ENCODE measurements around the gene AFMID.

AFMID gene

GRCh38 chr17:78144736-78145641 is 42.2 kb upstream of the AFMID start:
- H3K4me3 ChIP-seq (ENCODE audit: low read length) = no peak overlapping the region
- H3K27me3 ChIP-seq (ENCODE audit: control insufficient read depth, insufficient read depth, low read length) = no peaks in the 10 kb centered on the region
- H3K36me3 ChIP-seq (ENCODE audit: control insufficient read depth, insufficient read depth, low read length) = no peaks in the 10 kb centered on the region
- H3K9ac ChIP-seq (ENCODE audit: low read length) = no peak overlapping the region
- no peak overlapping the region for H3K27ac ChIP-seq (ENCODE audit: low read depth, low read length)
- H3K4me1 ChIP-seq (ENCODE audit: control insufficient read depth, insufficient read depth, low read length) = no peaks in the 10 kb centered on the region

- H3K4me1 ChIP-seq (ENCODE audit: control insufficient read depth, insufficient read depth, low read length) = no peaks in the 10 kb centered on the region
- no peak overlapping the region for H3K27ac ChIP-seq (ENCODE audit: low read depth, low read length)
- no peaks in the 10 kb centered on the region for H3K27me3 ChIP-seq (ENCODE audit: control insufficient read depth, insufficient read depth, low read length)
Measured at GRCh38 chr17:78146471-78146869, 40.7 kb upstream of the AFMID start.

GRCh38 chr17:78146881-78147280 is 40.3 kb upstream of the AFMID start:
- Histone ChIP-seq H3K27ac (ENCODE audit: low read depth, low read length) (no peak overlapping the region), H3K27me3 (ENCODE audit: control insufficient read depth, insufficient read depth, low read length) (no peaks in the 10 kb centered on the region), H3K4me1 (ENCODE audit: control insufficient read depth, insufficient read depth, low read length) (no peaks in the 10 kb centered on the region), H3K36me3 (ENCODE audit: control insufficient read depth, insufficient read depth, low read length) (no peaks in the 10 kb centered on the region), H3K9ac (ENCODE audit: low read length) (no peak overlapping the region), H3K4me3 (ENCODE audit: low read length) (no peak overlapping the region)

More at GRCh38 chr17:78146471-78146869, 40.7 kb upstream of the AFMID start:
- no peaks in the 10 kb centered on the region for H3K36me3 ChIP-seq (ENCODE audit: control insufficient read depth, insufficient read depth, low read length)
- H3K4me3 ChIP-seq (ENCODE audit: low read length) = no peak overlapping the region
- no peak overlapping the region for H3K9ac ChIP-seq (ENCODE audit: low read length)

DNA sequence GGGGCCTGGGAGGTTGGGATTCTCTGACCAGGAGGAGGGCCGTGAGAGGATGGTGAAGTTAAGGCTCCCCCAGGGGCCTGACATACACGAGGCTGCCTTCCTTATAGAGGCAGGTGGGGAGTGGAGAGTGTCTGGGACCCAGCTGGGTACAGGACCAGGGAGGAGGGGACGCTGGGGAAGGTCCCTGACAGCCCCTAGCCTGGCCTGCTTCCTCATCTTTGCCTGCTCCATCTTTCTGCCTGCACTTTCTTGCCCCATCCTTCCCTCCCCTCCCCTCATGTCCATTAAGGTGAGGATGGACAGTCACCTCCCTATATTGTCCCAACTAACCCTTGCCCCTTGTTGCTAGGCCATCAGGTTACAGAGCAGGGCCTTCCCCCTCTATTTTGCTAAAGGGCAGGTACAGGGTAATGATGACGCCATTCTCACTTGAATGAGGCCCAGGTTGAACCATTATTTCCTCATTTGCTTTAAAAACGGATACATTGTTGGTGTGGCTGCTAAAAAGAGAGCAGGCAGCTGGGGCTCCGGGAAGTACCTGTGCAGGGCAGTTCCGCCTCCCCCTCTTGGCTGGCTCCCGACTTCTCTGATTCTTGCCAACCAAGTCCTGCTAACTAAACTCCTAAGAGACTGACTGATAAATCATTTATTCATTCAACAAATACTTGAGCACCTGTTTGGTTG is 39.7 kb upstream of the AFMID start:
- no peak overlapping the region for H3K4me3 ChIP-seq (ENCODE audit: low read length)
- H3K9ac ChIP-seq (ENCODE audit: low read length) = no peak overlapping the region
- no peaks in the 10 kb centered on the region for H3K4me1 ChIP-seq (ENCODE audit: control insufficient read depth, insufficient read depth, low read length)
- H3K36me3 ChIP-seq (ENCODE audit: control insufficient read depth, insufficient read depth, low read length) = no peaks in the 10 kb centered on the region
- H3K27me3 ChIP-seq (ENCODE audit: control insufficient read depth, insufficient read depth, low read length) = no peaks in the 10 kb centered on the region
- H3K27ac ChIP-seq (ENCODE audit: low read depth, low read length) = no peak overlapping the region

DNA sequence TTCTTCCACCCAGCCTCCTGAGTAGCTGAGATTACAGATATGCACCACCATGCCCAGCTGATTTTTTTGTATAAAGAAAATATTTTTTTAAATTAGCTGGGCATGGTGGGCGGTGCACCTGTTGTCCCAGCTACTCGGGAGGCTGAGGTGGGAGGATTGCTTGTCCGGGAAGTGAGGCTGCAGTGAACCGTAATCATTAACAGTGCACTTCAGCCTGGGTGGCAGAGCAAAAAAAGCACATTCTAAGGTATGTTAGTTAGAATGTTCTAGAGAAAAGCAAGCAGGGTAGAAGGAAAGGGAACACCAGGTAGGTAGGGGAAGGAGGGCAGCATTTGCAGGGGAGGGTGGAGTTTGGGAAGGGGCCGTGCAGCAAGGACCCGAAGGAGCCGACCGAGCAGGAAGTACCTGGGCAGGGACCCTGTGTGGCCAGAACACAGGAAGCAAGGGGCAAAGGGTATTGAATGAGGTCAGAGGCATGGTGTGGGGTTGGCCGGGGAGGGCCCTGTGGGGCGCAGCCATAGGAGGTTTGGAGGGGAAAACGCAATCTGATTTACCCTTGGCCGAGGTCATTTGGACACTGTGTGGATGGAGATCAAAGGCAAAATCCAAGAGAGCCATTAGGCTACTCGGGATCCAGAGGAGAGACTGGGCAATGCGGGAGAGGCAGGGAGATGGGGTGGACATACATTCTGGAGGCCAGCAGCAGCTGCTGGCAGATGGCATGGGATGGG is 38.7 kb upstream of the AFMID start:
- no peaks in the 10 kb centered on the region for H3K36me3 ChIP-seq (ENCODE audit: control insufficient read depth, insufficient read depth, low read length)
- no peak overlapping the region for H3K4me3 ChIP-seq (ENCODE audit: low read length)
- no peak overlapping the region for H3K27ac ChIP-seq (ENCODE audit: low read depth, low read length)
- H3K4me1 ChIP-seq (ENCODE audit: control insufficient read depth, insufficient read depth, low read length) = no peaks in the 10 kb centered on the region
- no peak overlapping the region for H3K9ac ChIP-seq (ENCODE audit: low read length)
- H3K27me3 ChIP-seq (ENCODE audit: control insufficient read depth, insufficient read depth, low read length) = no peaks in the 10 kb centered on the region

DNA sequence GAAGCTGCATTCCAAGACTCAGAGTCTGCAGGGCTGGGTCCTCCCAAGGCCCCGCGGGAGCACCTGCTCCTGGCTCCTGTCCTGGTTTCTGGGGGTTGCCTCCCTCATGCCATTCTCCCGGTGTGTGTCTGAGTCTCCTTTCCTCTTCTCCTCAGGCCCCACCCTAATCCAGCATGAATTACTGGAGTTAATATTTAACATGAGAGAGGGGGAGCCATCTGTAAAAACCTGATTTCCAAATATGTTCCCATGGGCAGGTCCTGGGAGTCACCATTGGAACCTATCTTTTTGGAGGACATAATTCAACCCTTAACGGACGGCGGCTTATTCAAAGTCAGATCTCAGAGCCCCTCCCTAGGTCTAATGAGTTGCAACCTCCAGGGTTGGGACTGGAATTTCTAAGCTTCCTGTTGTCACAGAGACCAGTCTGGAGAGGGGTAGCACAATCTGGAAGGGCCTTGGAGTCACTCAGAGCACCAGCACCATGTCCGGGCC is 35.6 kb upstream of the AFMID start:
- no peaks in the 10 kb centered on the region for H3K36me3 ChIP-seq (ENCODE audit: control insufficient read depth, insufficient read depth, low read length)
- H3K27me3 ChIP-seq (ENCODE audit: control insufficient read depth, insufficient read depth, low read length) = no peaks in the 10 kb centered on the region
- H3K4me1 ChIP-seq (ENCODE audit: control insufficient read depth, insufficient read depth, low read length) = no peaks in the 10 kb centered on the region
- H3K27ac ChIP-seq (ENCODE audit: low read depth, low read length) = no peak overlapping the region
- no peak overlapping the region for H3K4me3 ChIP-seq (ENCODE audit: low read length)
- no peak overlapping the region for H3K9ac ChIP-seq (ENCODE audit: low read length)

DNA sequence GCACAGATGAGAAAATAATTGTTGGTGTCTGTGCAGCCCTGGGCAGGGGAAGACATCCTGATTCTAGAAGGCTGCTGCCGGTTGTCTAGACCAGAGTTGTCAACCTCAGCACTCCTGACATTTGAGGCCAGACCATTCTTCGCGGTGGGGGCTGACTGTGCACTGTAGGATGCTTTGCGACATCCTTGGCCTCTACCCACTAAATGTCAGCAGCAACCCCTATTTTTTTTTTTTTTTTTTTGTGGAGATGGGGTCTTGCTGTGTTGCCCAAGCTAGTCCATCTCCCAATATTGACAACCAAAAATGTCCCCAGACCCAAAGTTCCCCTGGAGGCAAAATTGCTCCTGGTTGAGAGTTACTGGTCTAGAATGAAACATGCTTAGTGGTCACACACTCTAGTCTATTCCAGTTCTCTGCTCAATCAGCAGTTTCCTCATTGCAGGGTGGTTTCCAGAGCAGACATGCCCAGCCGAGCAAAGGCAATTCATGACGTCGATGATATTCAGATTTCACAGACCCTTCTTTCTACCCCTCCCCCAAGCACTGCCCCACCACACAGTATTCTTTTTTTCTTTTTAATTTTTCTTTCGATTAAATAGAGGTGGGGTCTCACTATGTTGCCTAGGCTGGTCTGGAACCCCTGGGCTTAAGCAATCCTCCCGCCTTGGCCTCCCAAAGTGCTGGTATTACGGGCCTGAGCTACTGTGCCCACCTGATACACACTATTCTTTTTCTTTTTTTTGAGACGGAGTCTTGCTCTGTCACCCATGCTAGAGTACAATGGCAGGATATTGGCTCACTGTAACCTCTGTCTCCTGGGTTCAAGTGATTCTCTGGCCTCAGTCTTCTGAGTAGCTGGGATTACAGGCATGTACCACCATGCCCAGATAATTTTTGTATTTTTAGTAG is 32.0 kb upstream of the AFMID start:
- Histone ChIP-seq H3K4me3 (ENCODE audit: low read length) (no peak overlapping the region), H3K27me3 (ENCODE audit: control insufficient read depth, insufficient read depth, low read length) (no peaks in the 10 kb centered on the region), H3K9ac (ENCODE audit: low read length) (no peak overlapping the region), H3K4me1 (ENCODE audit: control insufficient read depth, insufficient read depth, low read length) (no peaks in the 10 kb centered on the region), H3K36me3 (ENCODE audit: control insufficient read depth, insufficient read depth, low read length) (no peaks in the 10 kb centered on the region), H3K27ac (ENCODE audit: low read depth, low read length) (no peak overlapping the region)

DNA sequence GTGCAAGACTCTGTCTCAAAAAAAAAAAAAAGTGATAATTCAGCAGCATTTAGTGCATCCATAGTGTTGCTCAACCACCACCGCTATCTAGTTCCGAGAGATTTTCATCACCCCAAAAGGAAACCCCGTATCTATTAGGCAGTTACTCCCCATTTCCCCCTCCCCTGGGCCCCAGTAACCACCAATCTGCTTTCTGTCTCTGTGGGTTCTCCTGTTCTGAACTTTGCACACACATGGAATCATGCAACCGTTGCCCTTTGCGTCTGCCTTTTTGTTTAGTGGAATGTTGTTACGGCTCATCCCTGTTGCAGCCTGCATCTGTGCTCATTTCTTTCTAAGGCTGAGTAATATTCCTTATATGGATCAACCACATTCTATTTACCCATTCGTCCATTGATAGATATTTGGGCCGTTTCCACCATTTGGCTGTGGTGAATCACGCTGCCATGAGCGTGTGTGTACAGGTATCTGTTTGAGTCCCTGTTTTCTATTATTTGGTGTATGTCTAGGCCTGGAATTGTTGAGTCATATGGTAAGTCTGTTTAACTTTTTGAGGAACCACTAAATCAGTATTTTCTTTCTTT is 27.5 kb upstream of the AFMID start:
- Histone ChIP-seq H3K9ac (ENCODE audit: low read length) (no peak overlapping the region), H3K4me3 (ENCODE audit: low read length) (no peak overlapping the region), H3K4me1 (ENCODE audit: control insufficient read depth, insufficient read depth, low read length) (no peaks in the 10 kb centered on the region), H3K27ac (ENCODE audit: low read depth, low read length) (no peak overlapping the region), H3K36me3 (ENCODE audit: control insufficient read depth, insufficient read depth, low read length) (no peaks in the 10 kb centered on the region), H3K27me3 (ENCODE audit: control insufficient read depth, insufficient read depth, low read length) (no peaks in the 10 kb centered on the region)

DNA sequence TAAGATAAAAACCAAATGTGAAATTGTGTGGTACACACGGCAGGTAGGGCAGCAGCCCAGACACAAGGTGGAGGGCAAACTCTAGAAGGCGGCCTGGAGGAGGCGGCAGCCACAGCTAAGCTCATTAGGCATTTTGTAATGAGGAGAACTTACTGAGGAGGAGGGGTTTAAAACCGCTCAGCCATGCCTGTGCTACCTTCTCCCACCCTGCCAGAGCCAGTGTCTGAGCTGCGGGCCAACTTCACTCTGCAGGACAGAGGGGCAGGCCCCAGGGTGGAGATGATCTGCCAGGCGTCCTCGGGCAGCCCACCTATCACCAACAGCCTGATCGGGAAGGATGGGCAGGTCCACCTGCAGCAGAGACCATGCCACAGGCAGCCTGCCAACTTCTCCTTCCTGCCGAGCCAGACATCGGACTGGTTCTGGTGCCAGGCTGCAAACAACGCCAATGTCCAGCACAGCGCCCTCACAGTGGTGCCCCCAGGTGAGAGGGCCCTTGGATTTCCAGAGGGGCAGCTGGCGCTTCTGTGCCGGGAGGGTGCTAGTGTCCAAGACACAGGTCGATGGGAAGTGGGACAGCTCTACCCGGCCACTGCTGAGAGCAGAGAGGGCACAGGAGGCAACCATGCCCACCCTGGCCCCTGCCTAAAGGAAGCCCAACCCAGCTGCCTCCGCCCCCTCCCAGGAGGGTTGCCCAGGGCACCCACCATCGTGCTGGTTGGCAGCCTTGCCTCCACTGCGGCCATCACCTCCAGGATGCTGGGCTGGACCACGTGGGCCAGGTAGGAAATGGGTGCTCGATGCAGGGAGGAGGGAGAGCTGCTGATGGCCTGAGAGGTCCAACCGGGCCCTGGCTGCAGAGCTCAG is 23.0 kb upstream of the AFMID start:
- Histone ChIP-seq H3K36me3 (ENCODE audit: control insufficient read depth, insufficient read depth, low read length) (no peaks in the 10 kb centered on the region), H3K27ac (ENCODE audit: low read depth, low read length) (no peak overlapping the region), H3K4me1 (ENCODE audit: control insufficient read depth, insufficient read depth, low read length) (no peaks in the 10 kb centered on the region), H3K9ac (ENCODE audit: low read length) (no peak overlapping the region), H3K27me3 (ENCODE audit: control insufficient read depth, insufficient read depth, low read length) (no peaks in the 10 kb centered on the region), H3K4me3 (ENCODE audit: low read length) (no peak overlapping the region)

DNA sequence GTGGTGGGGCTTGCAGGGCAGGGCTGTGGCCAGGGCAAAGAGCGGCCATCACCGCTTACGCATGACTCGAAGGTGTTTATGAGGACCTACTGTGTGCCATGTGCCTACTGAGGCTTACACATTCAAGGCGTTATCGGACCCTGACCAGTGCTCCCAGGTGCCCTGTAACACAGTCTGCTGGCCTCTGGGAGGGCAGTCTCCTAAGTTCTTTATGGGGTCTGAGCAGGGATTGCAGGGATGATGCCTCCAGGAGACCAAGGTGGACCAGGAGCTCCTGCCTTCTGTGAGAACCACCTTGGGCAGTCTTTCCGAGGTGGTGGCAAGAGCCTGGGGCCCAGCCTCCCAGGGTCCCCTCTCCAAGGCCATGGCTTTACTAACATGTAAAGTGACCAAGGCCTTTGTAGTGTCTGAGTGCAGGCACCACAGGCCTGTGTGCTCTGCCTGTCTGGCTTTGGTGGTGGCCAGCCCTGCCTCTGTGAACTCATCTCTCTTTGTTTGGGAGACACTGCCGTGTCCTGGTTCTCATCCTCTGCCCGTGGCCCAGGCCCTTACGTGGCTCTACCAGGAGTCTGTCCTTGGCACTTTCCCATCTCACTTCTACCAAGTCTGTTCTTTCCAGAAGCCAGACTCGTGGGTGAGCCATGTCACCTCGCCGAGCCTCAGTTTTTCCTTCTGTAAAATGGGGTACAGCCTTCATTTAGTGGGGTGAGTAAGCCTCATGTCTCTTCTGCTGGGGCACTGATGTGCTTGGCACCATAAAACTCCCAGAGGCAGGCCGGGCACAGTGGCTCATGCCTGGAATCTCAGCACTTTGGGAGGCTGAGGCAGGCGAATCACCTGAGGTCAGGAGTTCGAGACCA is 22.2 kb upstream of the AFMID start:
- H3K4me3 ChIP-seq (ENCODE audit: low read length) = no peak overlapping the region
- no peak overlapping the region for H3K27ac ChIP-seq (ENCODE audit: low read depth, low read length)
- no peaks in the 10 kb centered on the region for H3K36me3 ChIP-seq (ENCODE audit: control insufficient read depth, insufficient read depth, low read length)
- no peaks in the 10 kb centered on the region for H3K27me3 ChIP-seq (ENCODE audit: control insufficient read depth, insufficient read depth, low read length)
- no peak overlapping the region for H3K9ac ChIP-seq (ENCODE audit: low read length)
- no peaks in the 10 kb centered on the region for H3K4me1 ChIP-seq (ENCODE audit: control insufficient read depth, insufficient read depth, low read length)

All from rectal smooth muscle tissue (tissue), 1 donor.